Stimulated activated CD8-positive, alpha-beta memory T cell treated with anti-CD3 and anti-CD28 coated beads, Interleukin-7, amount 100 ng/mL, for 48 hours (primary cell): Measurements from ENCODE around the gene FTCD.
A peak's percentile ranks its signal among the peaks of the same experiment; 100 is the strongest.
"Not testable (repeated sequence)": the region's sequence is repeated elsewhere in the genome, so short reads cannot be mapped to it uniquely, and the experiment has no call there.

ENCODE experiments used
- DNase-seq, 2 donors: peaks; one replicate each; pipeline ENCODE4 v3.0.0-alpha.2; 2020; ENCODE audit warnings: low read depth in 1 of 2; ENCODE audit errors: extremely low read depth in 1 of 2

FTCD gene

GRCh38 chr21:46113497-46114176, 41.7 kb downstream of the FTCD start:
- DNase-seq: no peak

- no peak for DNase-seq
Observed at GRCh38 chr21:46112725-46113215, 42.6 kb downstream of the FTCD start.

DNA sequence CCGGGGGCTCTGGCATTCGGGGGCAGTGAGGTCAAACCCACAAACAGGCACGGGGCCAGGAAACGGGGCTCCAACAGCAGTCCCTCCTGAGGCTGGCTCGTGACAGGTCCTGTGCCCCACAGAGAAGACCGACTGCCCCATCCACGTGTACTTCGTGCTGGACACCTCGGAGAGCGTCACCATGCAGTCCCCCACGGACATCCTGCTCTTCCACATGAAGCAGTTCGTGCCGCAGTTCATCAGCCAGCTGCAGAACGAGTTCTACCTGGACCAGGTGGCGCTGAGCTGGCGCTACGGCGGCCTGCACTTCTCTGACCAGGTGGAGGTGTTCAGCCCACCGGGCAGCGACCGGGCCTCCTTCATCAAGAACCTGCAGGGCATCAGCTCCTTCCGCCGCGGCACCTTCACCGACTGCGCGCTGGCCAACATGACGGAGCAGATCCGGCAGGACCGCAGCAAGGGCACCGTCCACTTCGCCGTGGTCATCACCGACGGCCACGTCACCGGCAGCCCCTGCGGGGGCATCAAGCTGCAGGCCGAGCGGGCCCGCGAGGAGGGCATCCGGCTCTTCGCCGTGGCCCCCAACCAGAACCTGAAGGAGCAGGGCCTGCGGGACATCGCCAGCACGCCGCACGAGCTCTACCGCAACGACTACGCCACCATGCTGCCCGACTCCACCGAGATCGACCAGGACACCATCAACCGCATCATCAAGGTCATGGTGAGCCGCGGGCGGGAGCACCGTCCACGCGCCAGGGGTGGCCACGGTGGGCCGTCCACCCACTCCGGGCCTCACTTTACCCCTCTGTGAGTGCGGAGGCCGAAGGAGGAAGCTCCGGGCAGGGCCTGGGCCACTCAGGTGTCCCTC, 43.3 kb downstream of the FTCD start:
- no peak for DNase-seq

- DNase-seq: no peak
Observed at GRCh38 chr21:46111193-46111571, 44.2 kb downstream of the FTCD start.

DNA sequence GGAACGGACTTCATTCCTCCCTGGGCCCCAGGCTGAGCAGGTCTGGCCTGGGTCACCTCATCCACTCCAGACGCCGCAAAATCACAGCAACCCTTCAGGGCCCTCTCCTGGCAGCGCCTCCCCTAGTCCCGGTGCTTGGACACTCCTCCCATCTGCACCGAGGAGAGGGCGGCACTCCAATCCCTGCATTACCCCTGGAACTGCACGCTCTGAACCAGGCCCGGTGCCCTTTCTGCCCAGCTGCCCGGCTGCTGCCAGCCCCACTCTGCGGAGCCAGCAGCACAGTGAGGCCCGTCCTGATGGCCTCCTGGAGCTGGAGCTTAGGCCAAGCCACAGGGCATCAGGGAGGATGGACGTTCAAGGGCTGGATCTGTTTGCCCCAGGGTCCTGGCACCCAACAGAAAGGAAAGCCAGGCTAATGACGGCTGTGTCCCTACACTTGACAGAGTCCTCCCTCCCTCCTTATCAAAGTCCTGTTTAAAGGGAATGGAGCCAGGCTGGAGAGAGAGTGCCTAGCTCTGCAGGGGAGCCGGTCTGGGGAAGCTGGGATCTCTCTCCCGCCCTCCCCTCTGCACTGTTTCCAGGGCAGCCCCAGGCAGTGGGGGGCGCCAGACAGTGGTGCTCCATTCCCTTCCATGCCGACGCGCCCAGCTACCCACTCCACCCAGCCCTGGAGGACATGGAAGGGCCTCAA, 44.7 kb downstream of the FTCD start:
- DNase-seq: no peak

DNA sequence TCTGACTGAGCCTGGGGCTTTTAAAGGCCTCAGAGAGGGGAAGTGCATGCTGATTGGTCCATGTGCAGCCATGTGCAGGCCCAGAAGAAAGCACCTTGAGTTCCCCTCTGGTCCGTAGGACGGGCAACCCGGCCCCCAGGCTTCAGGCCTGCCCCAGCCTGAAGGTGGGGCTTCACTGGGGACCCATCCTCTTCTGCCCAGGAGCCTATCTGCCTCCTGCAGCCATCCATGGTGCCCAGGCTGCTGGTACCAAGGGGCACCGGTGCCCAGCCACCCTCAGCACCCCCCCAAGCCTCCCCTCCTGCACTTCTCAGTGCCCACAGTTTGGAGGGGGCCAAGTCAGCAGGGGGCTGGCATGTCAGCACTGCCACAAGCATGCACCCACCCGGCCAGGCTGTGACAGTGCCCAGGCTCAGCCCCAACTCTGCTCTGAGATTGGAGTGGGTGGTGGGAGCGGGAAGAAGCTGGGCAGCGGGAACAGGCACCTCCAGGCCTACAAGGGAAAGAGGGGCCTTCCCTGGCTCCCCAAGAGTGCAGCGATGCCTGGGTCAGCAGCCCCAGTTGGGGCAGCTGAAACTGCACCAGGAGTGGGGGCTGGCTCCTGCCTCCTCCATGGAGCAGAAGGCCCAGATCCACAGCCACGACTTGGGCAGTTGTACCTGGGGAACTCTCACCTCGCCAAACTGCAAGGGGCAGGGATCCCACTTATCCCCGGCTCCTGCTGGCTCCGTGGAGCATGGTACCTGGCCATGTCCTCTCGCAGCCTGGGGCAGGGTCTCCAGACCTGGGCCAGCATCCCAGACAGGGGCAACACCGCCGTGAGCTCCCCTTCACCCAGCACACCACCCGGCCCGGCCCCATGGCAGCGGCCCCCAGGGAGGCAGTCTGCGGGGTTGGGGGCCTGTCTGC, 45.8 kb downstream of the FTCD start:
- no peak for DNase-seq

DNA sequence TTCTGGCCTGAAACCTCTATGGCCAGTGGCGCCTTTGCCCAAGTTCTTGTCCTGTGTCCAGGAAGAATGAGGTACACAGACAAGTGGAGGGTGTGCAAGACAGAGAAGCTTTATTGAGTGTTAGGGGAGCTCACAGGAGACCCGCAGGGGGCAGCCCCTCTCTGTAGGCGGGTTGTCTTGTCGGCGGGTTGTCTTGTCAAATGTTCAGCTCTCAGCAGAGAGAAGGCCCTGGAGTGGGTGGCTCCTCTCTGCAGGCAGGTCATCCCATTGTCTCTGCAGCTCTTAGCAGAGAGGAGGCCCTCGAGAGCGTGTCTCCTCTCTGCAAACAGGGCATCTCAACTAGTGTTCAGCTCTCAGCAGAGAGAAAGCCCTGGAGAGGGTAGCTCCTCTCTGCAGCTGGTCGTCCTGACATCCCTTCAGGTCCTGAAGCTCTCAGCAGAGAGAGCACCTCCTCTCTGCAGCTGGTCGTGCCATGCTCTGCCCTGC, 46.5 kb downstream of the FTCD start:
- no peak for DNase-seq

- not testable (repeated sequence) for DNase-seq
Observed at GRCh38 chr21:46107376-46107775, 48.0 kb downstream of the FTCD start.

- DNase-seq: no peak
Observed at GRCh38 chr21:46104104-46104503, 51.3 kb downstream of the FTCD start.

GRCh38 chr21:46100906-46101305, 54.5 kb downstream of the FTCD start:
- no peak for DNase-seq

GRCh38 chr21:46100426-46100825, 55.0 kb downstream of the FTCD start:
- no peak for DNase-seq

- no peak for DNase-seq
Observed at GRCh38 chr21:46100020-46100419, 55.4 kb downstream of the FTCD start.

GRCh38 chr21:46099476-46099875, 55.9 kb downstream of the FTCD start:
- DNase-seq: no peak

DNA sequence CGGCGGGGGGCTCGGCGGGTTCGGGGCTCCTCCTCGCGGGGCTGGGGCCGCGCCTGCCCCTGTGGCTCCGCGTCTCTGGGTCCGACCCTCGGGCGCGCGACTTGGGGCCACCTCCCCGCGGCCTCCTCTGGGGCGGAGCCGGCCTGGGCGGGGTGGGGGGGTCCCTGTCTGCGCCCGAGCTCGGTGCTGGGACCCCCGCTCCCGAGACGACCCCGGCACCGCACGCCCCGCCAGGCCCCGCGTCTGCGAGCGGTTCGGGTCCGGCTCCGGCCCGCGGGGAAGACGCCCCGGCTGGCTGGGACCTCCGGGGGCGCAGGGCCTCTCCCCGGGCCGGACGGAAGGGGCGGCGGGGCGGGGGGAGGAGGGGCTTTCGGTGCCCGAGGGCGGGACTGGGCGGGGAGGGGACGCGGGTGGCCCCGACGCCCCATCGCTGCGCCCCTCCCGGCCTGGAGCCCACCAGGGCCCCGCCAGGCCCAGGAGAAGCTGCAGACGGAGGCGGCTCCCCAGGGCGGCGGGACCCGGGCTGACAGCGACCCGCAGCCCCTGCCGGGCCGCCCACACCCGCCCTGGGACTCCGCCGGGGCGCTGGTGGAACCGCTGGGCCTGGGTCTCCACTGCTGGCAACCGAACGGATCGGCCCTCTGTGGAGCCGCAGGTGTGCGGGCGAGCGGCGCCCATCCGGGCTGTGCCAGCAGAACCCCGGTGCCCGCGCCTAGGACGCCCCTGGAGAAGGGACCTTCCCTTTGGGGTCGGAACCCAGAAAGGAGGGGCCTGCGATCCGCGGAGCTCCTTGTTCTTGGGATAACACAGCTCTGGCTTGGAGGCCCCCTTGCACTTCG, 56.9 kb downstream of the FTCD start:
- DNase-seq: no peak

GRCh38 chr21:46097336-46098293, 57.8 kb downstream of the FTCD start, which contains the start of gene COL6A2:
COL6A2 (plus strand) TSS chr21:46098112.
- DNase-seq: peak; percentile 10 to 31

GRCh38 chr21:46096596-46097335, 58.6 kb downstream of the FTCD start:
- DNase-seq: no peak

DNA sequence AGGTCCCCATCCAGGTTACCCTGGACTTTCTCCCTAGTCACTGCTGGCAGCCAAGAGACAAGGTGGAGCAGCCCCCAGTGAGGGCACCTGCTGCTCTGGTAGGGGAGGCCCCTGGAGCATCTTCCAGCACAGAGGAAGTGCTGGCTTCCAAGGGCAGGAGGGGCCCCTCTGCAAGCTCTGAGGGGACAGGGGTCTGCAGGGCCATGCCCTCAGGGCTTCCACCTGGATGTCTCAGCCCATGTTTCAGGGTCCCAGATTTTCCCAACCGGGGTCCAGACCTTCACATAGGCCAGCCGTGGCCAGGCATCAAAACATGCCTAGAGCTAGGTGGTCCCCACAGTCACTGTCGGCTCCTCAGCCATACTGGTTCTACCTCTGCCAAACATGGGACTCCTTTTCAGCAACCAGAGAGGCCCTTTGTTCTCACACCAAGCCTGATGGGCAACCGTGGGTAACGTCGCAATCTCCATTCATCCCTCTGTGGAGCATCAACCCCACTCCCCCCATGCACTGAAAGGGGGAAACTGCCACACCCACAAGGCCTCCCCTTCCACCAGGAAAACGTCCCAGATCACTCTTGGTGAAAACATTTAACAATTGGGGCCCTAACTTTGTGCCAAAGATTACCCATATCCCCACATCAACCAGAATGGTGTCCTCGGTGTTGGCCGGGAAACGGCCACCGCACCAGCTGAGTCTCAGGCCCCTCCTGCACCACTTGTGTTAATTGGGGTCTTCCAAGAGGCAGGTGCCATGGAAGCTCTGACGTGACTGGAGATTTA, 59.4 kb downstream of the FTCD start:
- DNase-seq: no peak
